GM18508 (cell line): ENCODE measurements around the gene MRPL32.

Source experiments
- ATAC-seq: cut with Tn5 transposase; IDR thresholded peaks from one replicate; pipeline ENCODE4 v1.9.1; 2021; ENCODE audit warnings: moderate number of reproducible peaks; ENCODE audit not compliant: insufficient read depth, unreplicated experiment

Gene MRPL32

DNA sequence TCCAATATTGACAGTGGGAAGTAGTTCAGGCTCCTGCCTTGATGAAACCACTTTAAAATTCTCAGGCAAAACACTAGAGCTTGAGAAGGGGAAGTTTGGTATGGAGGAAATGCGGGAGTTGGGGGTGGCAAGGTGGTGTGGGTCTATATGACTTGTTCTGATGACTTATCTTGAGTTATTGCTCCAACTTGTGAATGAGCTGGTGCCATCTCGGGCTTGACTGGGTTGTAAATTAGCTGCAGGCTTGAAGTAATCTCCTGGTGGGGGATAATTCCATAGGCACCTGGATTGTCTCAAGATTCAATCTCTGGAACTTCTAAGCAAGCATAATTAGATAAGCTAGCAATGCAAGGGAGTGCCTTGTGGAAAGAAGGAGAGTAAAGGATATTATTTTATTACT is 29.0 kb downstream of the MRPL32 start:
- no peak for ATAC-seq

GRCh38 chr7:42964293-42964692 is 32.1 kb downstream of the MRPL32 start:
- ATAC-seq: no peak

GRCh38 chr7:42964849-42965805 is 33.0 kb downstream of the MRPL32 start:
- ATAC-seq: no peak

- ATAC-seq: no peak
Measured at GRCh38 chr7:42967391-42967790, 35.2 kb downstream of the MRPL32 start.

- ATAC-seq: no peak
Measured at GRCh38 chr7:42972699-42973500, 40.7 kb downstream of the MRPL32 start.

GRCh38 chr7:42976371-42976770 is 44.2 kb downstream of the MRPL32 start:
- ATAC-seq: no peak

GRCh38 chr7:42978496-42978895 is 46.3 kb downstream of the MRPL32 start:
- no peak for ATAC-seq

GRCh38 chr7:42980084-42980483 is 47.9 kb downstream of the MRPL32 start:
- ATAC-seq: no peak

DNA sequence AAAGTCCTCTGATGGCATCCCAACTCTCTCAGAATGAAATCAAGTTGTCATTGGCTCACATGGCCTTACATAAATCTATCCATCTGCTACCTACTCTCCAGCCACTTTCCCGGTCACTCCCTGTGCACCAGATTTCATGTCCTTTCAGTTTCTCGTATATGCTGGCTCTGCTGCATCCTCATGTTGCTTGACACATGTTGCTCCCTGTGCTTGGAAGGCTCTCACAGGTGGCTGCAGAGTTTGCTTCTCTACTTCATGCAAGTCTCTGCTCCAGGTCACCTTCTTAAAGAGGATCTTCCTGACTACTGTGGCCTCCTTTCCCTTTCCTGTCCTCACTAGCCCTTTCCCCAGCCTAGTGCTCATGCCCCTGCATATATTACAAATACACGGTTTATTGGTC is 48.3 kb downstream of the MRPL32 start:
- ATAC-seq: no peak

DNA sequence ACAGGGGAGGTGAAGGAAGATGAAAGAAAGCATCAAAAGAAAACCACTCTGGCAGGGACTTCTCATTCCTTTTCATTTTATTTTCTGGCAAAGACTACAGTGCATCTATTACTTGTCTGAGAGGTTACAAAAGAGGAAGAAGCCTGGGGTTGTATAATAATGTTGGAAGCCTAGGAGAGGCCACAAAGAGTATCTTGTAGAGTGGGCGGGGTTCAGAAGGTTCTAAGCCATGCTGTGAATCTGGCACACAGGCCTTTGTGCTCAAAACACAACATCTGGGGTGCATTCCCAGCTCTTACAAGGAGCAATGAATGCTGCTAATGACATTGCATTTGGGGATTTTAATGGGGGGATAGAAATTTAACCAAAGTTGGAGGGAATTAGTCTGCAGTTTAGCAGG is 49.4 kb downstream of the MRPL32 start:
- no peak for ATAC-seq

GRCh38 chr7:42982604-42983115 is 50.5 kb downstream of the MRPL32 start:
- ATAC-seq: no peak

- no peak for ATAC-seq
Measured at GRCh38 chr7:42984137-42984536, 52.0 kb downstream of the MRPL32 start.

DNA sequence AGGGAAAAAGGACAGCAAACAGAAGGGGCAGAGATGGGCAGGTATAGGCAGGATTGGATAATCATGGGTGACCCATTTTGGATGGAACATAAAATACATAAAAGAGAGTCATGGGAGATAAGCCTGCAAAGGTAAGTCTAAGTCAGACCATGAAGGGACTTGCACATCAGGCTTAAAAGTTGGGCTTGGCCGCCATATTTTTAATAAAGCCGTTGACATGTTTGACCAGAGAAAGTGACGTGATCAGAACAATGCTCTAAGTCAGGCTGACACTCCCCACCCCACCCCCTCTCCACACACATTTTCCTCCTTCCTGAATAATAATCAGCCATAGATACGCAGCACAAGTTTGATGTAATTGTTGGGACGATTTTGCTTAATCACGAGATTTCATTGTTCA is 54.0 kb downstream of the MRPL32 start:
- ATAC-seq: no peak

- ATAC-seq: no peak
Measured at GRCh38 chr7:42986781-42987248, 54.6 kb downstream of the MRPL32 start.
